Colonic mucosa (tissue), 4 donors: ENCODE data around the gene PPARG. TPM values are rescaled to one million over a fixed set of nuclear protein-coding genes. Genes with fewer than 3 reads are reported as not detected.
A peak's percentile ranks its signal among the peaks of the same experiment; 100 is the strongest.

ENCODE experiments used
- DNase-seq: peaks from one replicate; pipeline ENCODE4 v3.0.0-alpha.2; 2020
- H3K27ac ChIP-seq: fragments of 200-600 bp; one replicate; pipeline ENCODE4 v1.8.0; 2021
- H3K27me3 ChIP-seq: fragments of 200-600 bp; one replicate; pipeline ENCODE4 v1.8.0; 2021
- H3K36me3 ChIP-seq: fragments of 200-600 bp; one replicate; pipeline ENCODE4 v1.8.0; 2021
- H3K4me1 ChIP-seq: fragments of 200-600 bp; one replicate; pipeline ENCODE4 v1.8.0; 2021; ENCODE audit warnings: mild to moderate bottlenecking
- H3K4me3 ChIP-seq: fragments of 200-600 bp; one replicate; pipeline ENCODE4 v1.8.0; 2021
- H3K9ac ChIP-seq, 2 donors: one replicate each; pipeline ENCODE4 v1.7.0; 2013; ENCODE audit warnings: control low read depth in 2 of 2, low read depth in 2 of 2, low read length in 2 of 2
- H3K9me3 ChIP-seq: fragments of 200-600 bp; one replicate; pipeline ENCODE4 v1.8.0; 2021
- intact Hi-C: fragments of 100-400 bp; cut with DNase I; formaldehyde crosslinking; loops from one replicate; pipeline ENCODE4 v1.14.1; 2022
- total RNA-seq, 2 donors: library from RNA; stranded (reverse); fragmentation: NEBNext Ultra II Directional in 1 of 2; extraction: Animal tissue kit (Norgen Biotek cat#: 25700) in 1 of 2; gene quantifications; one replicate each; pipeline ENCODE4 v1.2.1, GENCODE V29; 2021
- TF ChIP-seq, protein P1 (sequence below): fragments of 200-600 bp; IDR thresholded peaks from one replicate; pipeline ENCODE4 v1.8.0; 2022; ENCODE audit warnings: antibody characterized with exemption, mild to moderate bottlenecking
- donor health status: healthy.
- donor health status: DM: no; HTN: no; CAD: no.
- donor health status: DM: no; HTN: no; CAD: no.

The PPARG gene
- total RNA-seq, 2 donors from 2014 or later, result 85.2 to 169 TPM

DNA sequence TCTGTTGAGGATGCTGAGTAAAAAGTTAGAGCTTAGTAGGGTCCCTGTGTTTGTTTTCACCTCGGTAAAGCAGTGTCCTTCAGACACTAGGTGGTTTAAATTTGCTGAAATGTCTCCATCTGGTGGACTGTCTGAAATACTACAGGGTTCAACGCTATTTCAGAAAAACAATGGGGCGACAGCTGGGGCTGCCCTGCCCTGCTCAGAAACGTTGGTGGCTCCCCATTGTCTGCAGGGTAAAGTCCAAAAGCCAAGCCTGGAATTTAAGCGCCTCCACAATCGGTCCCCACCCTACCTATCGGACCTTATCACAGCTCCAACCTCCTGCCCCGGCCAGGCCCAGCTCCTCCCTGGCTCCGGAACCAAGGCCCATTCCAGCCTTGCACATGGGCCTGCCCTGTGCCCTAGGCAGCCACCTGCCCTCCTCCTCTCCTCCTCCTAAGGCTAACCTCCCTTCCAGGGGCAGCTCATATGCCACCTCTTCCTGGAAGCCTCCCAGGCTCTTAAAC is 191.1 kb downstream of the PPARG start:
- Histone ChIP-seq H3K4me3 (no peak overlapping the region), H3K9ac (peak overlapping the region in 1 of 2 donors; percentile 29), H3K36me3 (no peaks in the 10 kb centered on the region), H3K27me3 (no peaks in the 10 kb centered on the region), H3K27ac (peak overlapping the region; percentile 75), H3K9me3 (no peaks in the 10 kb centered on the region), H3K4me1 (peaks cover 22% of the 10 kb centered on the region)
- intact Hi-C loops, result loop anchor here (5.0 to 10.0 kb wide), 2 partner anchors 305 to 343 kb away; no protein-coding TSS in a partner anchor
- TF ChIP-seq, protein P1, sequence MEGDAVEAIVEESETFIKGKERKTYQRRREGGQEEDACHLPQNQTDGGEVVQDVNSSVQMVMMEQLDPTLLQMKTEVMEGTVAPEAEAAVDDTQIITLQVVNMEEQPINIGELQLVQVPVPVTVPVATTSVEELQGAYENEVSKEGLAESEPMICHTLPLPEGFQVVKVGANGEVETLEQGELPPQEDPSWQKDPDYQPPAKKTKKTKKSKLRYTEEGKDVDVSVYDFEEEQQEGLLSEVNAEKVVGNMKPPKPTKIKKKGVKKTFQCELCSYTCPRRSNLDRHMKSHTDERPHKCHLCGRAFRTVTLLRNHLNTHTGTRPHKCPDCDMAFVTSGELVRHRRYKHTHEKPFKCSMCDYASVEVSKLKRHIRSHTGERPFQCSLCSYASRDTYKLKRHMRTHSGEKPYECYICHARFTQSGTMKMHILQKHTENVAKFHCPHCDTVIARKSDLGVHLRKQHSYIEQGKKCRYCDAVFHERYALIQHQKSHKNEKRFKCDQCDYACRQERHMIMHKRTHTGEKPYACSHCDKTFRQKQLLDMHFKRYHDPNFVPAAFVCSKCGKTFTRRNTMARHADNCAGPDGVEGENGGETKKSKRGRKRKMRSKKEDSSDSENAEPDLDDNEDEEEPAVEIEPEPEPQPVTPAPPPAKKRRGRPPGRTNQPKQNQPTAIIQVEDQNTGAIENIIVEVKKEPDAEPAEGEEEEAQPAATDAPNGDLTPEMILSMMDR, result peak; percentile 83
- DNase-seq, result peak; percentile 86

DNA sequence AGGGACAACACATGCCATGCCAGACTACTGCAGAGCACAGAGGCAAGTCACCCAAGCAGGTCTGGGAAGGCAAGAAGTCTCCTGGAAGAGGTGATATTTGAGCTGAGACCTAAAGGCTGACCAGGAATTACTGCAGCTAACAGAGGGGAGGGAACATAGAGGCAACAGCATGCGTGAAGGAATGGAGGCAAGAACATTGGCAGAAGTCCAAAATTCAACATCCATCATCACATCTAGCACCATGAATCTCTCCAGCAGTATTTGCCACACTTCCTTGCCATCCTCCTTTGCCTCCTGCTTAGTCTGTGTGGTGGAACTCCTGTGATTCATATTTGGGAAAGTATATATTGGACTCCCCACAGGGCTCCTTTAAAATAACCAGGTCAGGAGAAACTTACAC is 194.5 kb downstream of the PPARG start:
- intact Hi-C loops, result loop anchor here (5.0 to 10.0 kb wide), 2 partner anchors 309 to 346 kb away; no protein-coding TSS in a partner anchor
- peak overlapping the region; percentile 72 for H3K4me3 ChIP-seq
- H3K9ac ChIP-seq, result peak overlapping the region; percentile 0 to 77
- H3K36me3 ChIP-seq, result no peaks in the 10 kb centered on the region
- H3K27me3 ChIP-seq, result no peaks in the 10 kb centered on the region
- H3K27ac ChIP-seq, result peak overlapping the region; percentile 75
- TF ChIP-seq, protein P1, result no peak
- no peak for DNase-seq
- H3K4me1 ChIP-seq, result peaks cover 19% of the 10 kb centered on the region
- H3K9me3 ChIP-seq, result no peaks in the 10 kb centered on the region

DNA sequence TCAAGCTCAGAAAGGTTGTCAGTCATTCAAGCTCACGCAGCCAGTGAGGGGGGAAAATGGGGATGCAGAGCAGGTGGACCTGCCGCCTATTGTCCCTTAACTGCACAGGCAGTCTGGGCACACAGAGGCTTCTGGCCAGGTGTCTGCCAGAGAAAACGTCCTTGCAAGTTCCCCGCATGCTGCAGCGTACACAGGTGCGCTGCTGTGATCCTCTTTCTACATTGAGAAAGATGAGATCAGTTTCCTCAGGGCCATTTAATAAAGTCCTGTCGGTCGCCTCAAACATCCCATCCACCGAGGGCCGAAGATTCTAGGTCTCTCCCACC is 195.0 kb downstream of the PPARG start:
- Histone ChIP-seq H3K9ac (peak overlapping the region; percentile 48 to 77), H3K4me1 (peaks cover 19% of the 10 kb centered on the region), H3K4me3 (peak overlapping the region; percentile 72), H3K27me3 (no peaks in the 10 kb centered on the region), H3K27ac (peak overlapping the region; percentile 75), H3K36me3 (no peaks in the 10 kb centered on the region), H3K9me3 (no peaks in the 10 kb centered on the region)
- intact Hi-C loops, result loop anchor here (5.0 to 10.0 kb wide), 2 partner anchors 309 to 347 kb away; no protein-coding TSS in a partner anchor
- TF ChIP-seq, protein P1, result no peak
- DNase-seq, result no peak

Other genes with a start within 250 kb of the PPARG start
- gene TIMP4, start 130.2 kb upstream of the PPARG start, total RNA-seq, result 1 to 10 TPM; 2.0 to 3.1 TPM
- 10 to 100 TPM; 13.7 to 21.1 TPM for gene TSEN2, start 195.4 kb downstream of the PPARG start, total RNA-seq